PC-9 (cell line): ENCODE results near the gene ENPEP. TPM values are rescaled to one million over a fixed set of nuclear protein-coding genes. Genes with fewer than 3 reads are reported as not detected.

Experiments used
- BruUV-seq: library from RNA; stranded (reverse); fragments of 400-500 nt; replicated peaks from 2 replicates; lab custom pipeline; 2021; lab: Mats Ljungman, UMichigan
- CTCF ChIA-PET: fragments of 300-600 bp; sonication (Branson Sonifier 250); formaldehyde crosslinking; loops from one replicate; lab custom pipeline; 2022; ENCODE audit warnings: antibody characterized with exemption; lab: Charles Lee
- POLR2A ChIA-PET: fragments of 300-600 bp; sonication (Branson Sonifier 250); formaldehyde crosslinking; loops from one replicate; lab custom pipeline; 2022; ENCODE audit warnings: antibody characterized with exemption; ENCODE audit not compliant: unreplicated experiment; lab: Charles Lee
- DNase-seq, 2 experiments: peaks; one replicate each; pipeline versions ENCODE4 v3.0.0 to v3.0.0-alpha.2; 2015 to 2022; ENCODE audit warnings: mixed read lengths in 1 of 2
- H2AFZ ChIP-seq: fragments of 200-600 bp; sonication (generic); 2 replicates; pipeline ENCODE4 v1.8.1; 2017; ENCODE audit warnings: antibody characterized with exemption
- H3F3A ChIP-seq: fragments of 200-600 bp; sonication (generic); 2 replicates; pipeline ENCODE4 v1.8.1; 2017; ENCODE audit warnings: antibody characterized with exemption, mild to moderate bottlenecking, low read depth; ENCODE audit not compliant: insufficient read depth
- H3K27ac ChIP-seq: fragments of 200-600 bp; sonication (generic); 2 replicates; pipeline ENCODE4 v1.6.1; 2016; ENCODE audit warnings: mixed run types
- H3K27me3 ChIP-seq: fragments of 200-600 bp; sonication (generic); 2 replicates; pipeline ENCODE4 v1.6.1; 2016; ENCODE audit warnings: low read depth, mixed run types; ENCODE audit not compliant: insufficient read depth
- H3K36me3 ChIP-seq: fragments of 200-600 bp; sonication (generic); 2 replicates; pipeline ENCODE4 v1.6.1; 2016; ENCODE audit warnings: low read depth, mixed run types
- H3K4me1 ChIP-seq: fragments of 200-600 bp; sonication (generic); replicated peaks from 2 replicates; pipeline ENCODE4 v1.6.1; 2016; ENCODE audit warnings: mixed run types; ENCODE audit not compliant: insufficient read depth
- H3K4me2 ChIP-seq: fragments of 200-600 bp; sonication (generic); 2 replicates; pipeline ENCODE4 v1.6.1; 2017; ENCODE audit warnings: mixed run types
- H3K4me3 ChIP-seq: fragments of 200-600 bp; sonication (generic); 2 replicates; pipeline ENCODE4 v1.6.1; 2016; ENCODE audit warnings: mixed run types
- H3K79me2 ChIP-seq: fragments of 200-600 bp; sonication (generic); 2 replicates; pipeline ENCODE4 v1.6.1; 2017; ENCODE audit warnings: low read depth, mixed run types
- H3K9me2 ChIP-seq: fragments of 200-600 bp; sonication (generic); 2 replicates; pipeline ENCODE4 v1.8.1; 2017; ENCODE audit warnings: mild to moderate bottlenecking; ENCODE audit not compliant: insufficient read depth
- H3K9me3 ChIP-seq: fragments of 200-600 bp; sonication (generic); 2 replicates; pipeline ENCODE4 v1.8.1; 2016; ENCODE audit warnings: low read depth; ENCODE audit not compliant: insufficient read depth
- H4K20me1 ChIP-seq: fragments of 200-600 bp; sonication (generic); 2 replicates; pipeline ENCODE4 v1.8.1; 2017; ENCODE audit not compliant: insufficient read depth
- CTCF ChIP-seq: fragments of 200-600 bp; sonication (generic); conservative IDR thresholded peaks from 2 replicates; pipeline ENCODE4 v1.6.1; 2017; ENCODE audit warnings: mixed run types, antibody characterized with exemption, mild to moderate bottlenecking, moderate library complexity
- EZH2 ChIP-seq: fragments of 200-600 bp; sonication (generic); IDR thresholded peaks from 2 replicates; pipeline ENCODE4 v1.8.0; 2017; ENCODE audit warnings: antibody characterized with exemption, low read depth
- intact Hi-C: fragments of 100-400 bp; cut with micrococcal nuclease; formaldehyde crosslinking; loops from one replicate; pipeline ENCODE4 v1.10.0; 2022; ENCODE audit not compliant: unreplicated experiment
- total RNA-seq: library from RNA; stranded (reverse); gene quantifications from 2 replicates; pipeline ENCODE4 v1.2.3, GENCODE V29; 2021

The ENPEP gene
- total RNA-seq, 1 experiment from 2014 or later, result not detected

GRCh38 chr4:110493520-110493919, 17.6 kb downstream of the ENPEP start:
- POLR2A ChIA-PET, result interaction anchor here (0.5 kb wide), 1 partner anchor 630 kb away, joined by 5 read pairs; no protein-coding TSS in a partner anchor
- CTCF ChIA-PET, result no interaction called here
- BruUV-seq, result no TSS peak

GRCh38 chr4:110498420-110498819, 22.5 kb downstream of the ENPEP start:
- POLR2A ChIA-PET, result no interaction called here
- CTCF ChIA-PET, result no interaction called here

More at GRCh38 chr4:110493520-110493919, 17.6 kb downstream of the ENPEP start:
- Histone ChIP-seq H3K9me3 (no peaks in the 10 kb centered on the region), H3K4me1 (no peaks in the 10 kb centered on the region), H2AFZ (no peak overlapping the region), H3K9me2 (no peaks in the 10 kb centered on the region), H3K27me3 (no peaks in the 10 kb centered on the region), H4K20me1 (no peaks in the 10 kb centered on the region), H3K27ac (no peak overlapping the region), H3K36me3 (no peaks in the 10 kb centered on the region), H3K79me2 (no peaks in the 10 kb centered on the region), H3K4me2 (no peak overlapping the region), H3K4me3 (no peak overlapping the region), H3F3A (no peaks in the 10 kb centered on the region)
- no peak for DNase-seq
- intact Hi-C loops, result no loop called here
- TF ChIP-seq CTCF (no peak), EZH2 (no peak)

GRCh38 chr4:110499126-110499525, 23.2 kb downstream of the ENPEP start:
- no peak overlapping the region for H3K27ac ChIP-seq
- no peak for DNase-seq
- CTCF ChIA-PET, result no interaction called here
- H3K4me3 ChIP-seq, result no peak overlapping the region
- TF ChIP-seq EZH2 (no peak), CTCF (no peak)
- no peak overlapping the region for H2AFZ ChIP-seq
- BruUV-seq, result no TSS peak
- H3K27me3 ChIP-seq, result no peaks in the 10 kb centered on the region
- H3K36me3 ChIP-seq, result no peaks in the 10 kb centered on the region
- POLR2A ChIA-PET, result no interaction called here
- H3K9me3 ChIP-seq, result 0 out of 2 replicates have a peak, but pooled peaks cover 9% of the 10 kb centered on the region
- H3F3A ChIP-seq, result no peaks in the 10 kb centered on the region
- no peaks in the 10 kb centered on the region for H4K20me1 ChIP-seq
- H3K4me2 ChIP-seq, result no peak overlapping the region
- no peaks in the 10 kb centered on the region for H3K9me2 ChIP-seq
- intact Hi-C loops, result no loop called here
- H3K79me2 ChIP-seq, result no peaks in the 10 kb centered on the region
- no peaks in the 10 kb centered on the region for H3K4me1 ChIP-seq

More at GRCh38 chr4:110498420-110498819, 22.5 kb downstream of the ENPEP start:
- 0 out of 2 replicates have a peak, but pooled peaks cover 9% of the 10 kb centered on the region for H3K9me3 ChIP-seq
- no peaks in the 10 kb centered on the region for H3K36me3 ChIP-seq
- no peaks in the 10 kb centered on the region for H3K79me2 ChIP-seq
- H3K4me1 ChIP-seq, result no peaks in the 10 kb centered on the region
- H3K27me3 ChIP-seq, result no peaks in the 10 kb centered on the region
- no peaks in the 10 kb centered on the region for H4K20me1 ChIP-seq
- no peaks in the 10 kb centered on the region for H3F3A ChIP-seq
- H3K4me2 ChIP-seq, result no peak overlapping the region
- TF ChIP-seq EZH2 (no peak), CTCF (no peak)
- no peak overlapping the region for H2AFZ ChIP-seq
- intact Hi-C loops, result no loop called here
- DNase-seq, result no peak
- no peak overlapping the region for H3K4me3 ChIP-seq
- BruUV-seq, result no TSS peak
- no peaks in the 10 kb centered on the region for H3K9me2 ChIP-seq
- H3K27ac ChIP-seq, result no peak overlapping the region
